Measurements from ENCODE around the gene PDPN.

Gene PDPN

DNA sequence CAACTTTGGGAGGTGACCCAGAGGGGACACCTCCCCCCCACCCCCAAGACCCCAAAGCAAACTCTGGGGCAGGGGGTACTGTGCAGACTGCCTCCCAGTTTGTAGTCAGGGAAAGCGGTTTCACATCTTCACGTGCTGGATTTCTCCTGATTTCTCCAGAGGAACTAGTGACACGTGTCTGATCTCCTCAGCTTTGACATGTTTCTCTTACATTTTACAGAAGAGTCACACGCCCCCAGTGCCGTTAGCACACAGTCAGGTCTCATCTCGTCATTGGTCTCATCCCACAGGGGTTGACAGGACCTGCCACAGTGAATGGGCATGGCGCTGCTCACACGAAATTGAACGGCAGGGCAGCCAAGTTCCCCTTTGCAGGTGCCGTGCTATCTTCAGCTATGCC is 11.8 kb downstream of the PDPN start:
- H3K4me3 ChIP-seq (ENCODE audit: low read length) = no peak overlapping the region

DNA sequence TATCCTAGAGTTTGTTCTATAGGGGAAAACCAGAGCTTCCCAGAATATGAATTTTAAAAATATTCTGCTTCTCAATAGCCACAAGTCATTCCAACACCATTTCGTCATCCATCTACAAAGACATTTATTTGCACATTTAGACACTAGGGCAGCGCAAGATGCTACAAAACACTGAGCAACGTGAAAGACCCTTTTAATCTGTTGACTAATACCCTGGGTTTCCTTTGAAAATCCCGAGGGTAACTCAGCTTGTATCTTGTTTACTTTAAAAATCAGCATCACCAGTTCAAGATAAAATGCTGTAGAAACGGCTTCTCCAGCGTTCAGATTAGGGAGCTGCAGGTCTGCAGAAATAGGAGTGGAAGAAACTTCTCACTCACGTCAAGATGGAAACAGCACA is 13.5 kb downstream of the PDPN start:
- peaks cover 10% of the 10 kb centered on the region for H3K36me3 ChIP-seq (ENCODE audit: control insufficient read depth, low read depth, low read length)
- no peak overlapping the region for H3K4me3 ChIP-seq (ENCODE audit: low read length)
- H3K4me1 ChIP-seq (ENCODE audit: control insufficient read depth, low read depth, low read length) = peaks cover 18% of the 10 kb centered on the region
- H3K9ac ChIP-seq (ENCODE audit: low read length) = no peak overlapping the region
- H3K27me3 ChIP-seq (ENCODE audit: control insufficient read depth, insufficient read depth, low read length) = no peaks in the 10 kb centered on the region
- H3K27ac ChIP-seq (ENCODE audit: low read length) = no peak overlapping the region
- H3K9me3 ChIP-seq (ENCODE audit: control insufficient read depth, low read depth, low read length) = no peaks in the 10 kb centered on the region

More for the DNA sequence above, 11.8 kb downstream of the PDPN start:
- H3K9me3 ChIP-seq (ENCODE audit: control insufficient read depth, low read depth, low read length) = no peaks in the 10 kb centered on the region
- no peak overlapping the region for H3K27ac ChIP-seq (ENCODE audit: low read length)
- peaks cover 15% of the 10 kb centered on the region for H3K4me1 ChIP-seq (ENCODE audit: control insufficient read depth, low read depth, low read length)
- H3K27me3 ChIP-seq (ENCODE audit: control insufficient read depth, insufficient read depth, low read length) = no peaks in the 10 kb centered on the region
- no peak overlapping the region for H3K9ac ChIP-seq (ENCODE audit: low read length)
- peaks cover 12% of the 10 kb centered on the region for H3K36me3 ChIP-seq (ENCODE audit: control insufficient read depth, low read depth, low read length)

DNA sequence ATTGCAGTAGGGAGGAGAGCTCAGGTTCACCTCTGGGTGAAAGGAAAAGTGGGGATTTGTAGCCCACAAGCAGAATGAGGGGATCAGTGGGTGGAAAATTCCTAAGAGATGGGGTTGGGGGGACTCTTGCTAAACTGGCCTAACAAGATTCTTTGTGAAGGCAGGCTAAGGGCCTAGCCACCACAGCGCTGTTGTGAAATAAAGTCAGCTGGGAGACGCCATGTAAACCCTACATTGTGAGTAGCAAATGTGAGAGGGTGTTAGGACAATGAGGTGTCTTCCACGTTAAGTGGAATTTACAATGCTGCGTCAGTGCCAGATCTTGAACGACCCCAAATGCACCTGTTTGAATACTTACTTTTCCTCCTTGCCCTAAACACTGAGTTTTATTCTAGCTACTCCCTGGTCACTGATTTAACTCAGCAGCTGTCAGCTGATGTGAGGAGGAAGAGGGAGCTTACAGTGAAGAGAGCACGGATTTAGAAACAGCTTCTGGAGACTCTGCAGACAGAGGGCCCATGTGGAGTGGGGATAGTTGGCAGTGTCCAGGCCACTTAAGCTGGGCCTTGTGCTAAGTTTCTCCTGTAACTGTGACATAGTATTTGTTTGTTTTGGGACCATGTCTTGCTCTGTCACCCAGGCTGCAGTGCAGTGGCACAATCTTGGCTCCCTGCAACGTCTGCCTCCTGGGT is 17.3 kb downstream of the PDPN start:
- no peaks in the 10 kb centered on the region for H3K27me3 ChIP-seq (ENCODE audit: control insufficient read depth, insufficient read depth, low read length)
- no peak overlapping the region for H3K9ac ChIP-seq (ENCODE audit: low read length)
- H3K36me3 ChIP-seq (ENCODE audit: control insufficient read depth, low read depth, low read length) = peaks cover 3% of the 10 kb centered on the region
- no peak overlapping the region for H3K4me3 ChIP-seq (ENCODE audit: low read length)
- peaks cover 23% of the 10 kb centered on the region for H3K4me1 ChIP-seq (ENCODE audit: control insufficient read depth, low read depth, low read length)
- no peaks in the 10 kb centered on the region for H3K9me3 ChIP-seq (ENCODE audit: control insufficient read depth, low read depth, low read length)
- H3K27ac ChIP-seq (ENCODE audit: low read length) = no peak overlapping the region

DNA sequence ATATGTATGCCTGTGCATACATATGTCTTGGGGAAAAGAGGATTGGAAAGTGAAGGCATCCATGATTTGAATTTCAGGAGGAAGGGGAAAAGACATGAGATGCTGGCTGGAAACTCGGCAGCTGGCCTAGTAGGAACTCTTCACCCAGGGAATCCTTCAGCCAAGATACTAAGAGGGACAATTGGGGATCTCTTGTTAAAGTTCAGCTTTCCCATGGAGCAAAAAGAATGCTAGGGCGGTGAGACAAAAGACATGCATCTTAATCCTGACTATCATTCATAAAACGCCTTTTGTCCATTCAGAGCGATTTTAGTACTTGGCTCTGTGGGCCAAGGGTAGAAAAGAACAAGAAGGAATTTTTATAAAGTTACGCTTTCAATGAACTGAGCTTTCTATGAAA is 20.5 kb downstream of the PDPN start:
- peaks cover 10% of the 10 kb centered on the region for H3K36me3 ChIP-seq (ENCODE audit: control insufficient read depth, low read depth, low read length)
- H3K27me3 ChIP-seq (ENCODE audit: control insufficient read depth, insufficient read depth, low read length) = no peaks in the 10 kb centered on the region
- H3K9me3 ChIP-seq (ENCODE audit: control insufficient read depth, low read depth, low read length) = no peaks in the 10 kb centered on the region
- no peak overlapping the region for H3K27ac ChIP-seq (ENCODE audit: low read length)
- no peak overlapping the region for H3K4me3 ChIP-seq (ENCODE audit: low read length)
- no peak overlapping the region for H3K9ac ChIP-seq (ENCODE audit: low read length)
- peaks cover 23% of the 10 kb centered on the region for H3K4me1 ChIP-seq (ENCODE audit: control insufficient read depth, low read depth, low read length)

DNA sequence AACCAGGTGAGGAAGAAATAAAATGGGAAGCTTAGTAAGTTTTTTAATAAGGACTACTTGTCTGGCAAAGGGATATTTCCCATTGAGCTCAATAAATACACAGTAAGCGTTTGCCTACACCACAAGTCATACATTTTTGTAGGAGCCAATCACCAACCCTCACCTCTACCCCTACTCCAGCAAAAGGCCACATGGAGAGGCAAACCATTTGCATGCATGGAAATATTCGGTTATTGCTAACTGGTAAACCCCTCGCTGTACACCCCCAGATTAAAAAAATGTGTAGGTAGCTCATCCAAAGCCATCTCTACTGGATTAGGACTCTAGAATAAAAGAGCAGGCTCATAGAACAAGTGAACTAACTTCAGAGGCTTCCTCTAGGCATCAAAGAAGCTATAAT is 21.1 kb downstream of the PDPN start:
- Histone ChIP-seq H3K36me3 (ENCODE audit: control insufficient read depth, low read depth, low read length) (peaks cover 14% of the 10 kb centered on the region), H3K9ac (ENCODE audit: low read length) (no peak overlapping the region), H3K27me3 (ENCODE audit: control insufficient read depth, insufficient read depth, low read length) (no peaks in the 10 kb centered on the region), H3K4me1 (ENCODE audit: control insufficient read depth, low read depth, low read length) (peaks cover 22% of the 10 kb centered on the region), H3K9me3 (ENCODE audit: control insufficient read depth, low read depth, low read length) (no peaks in the 10 kb centered on the region), H3K27ac (ENCODE audit: low read length) (no peak overlapping the region), H3K4me3 (ENCODE audit: low read length) (no peak overlapping the region)

DNA sequence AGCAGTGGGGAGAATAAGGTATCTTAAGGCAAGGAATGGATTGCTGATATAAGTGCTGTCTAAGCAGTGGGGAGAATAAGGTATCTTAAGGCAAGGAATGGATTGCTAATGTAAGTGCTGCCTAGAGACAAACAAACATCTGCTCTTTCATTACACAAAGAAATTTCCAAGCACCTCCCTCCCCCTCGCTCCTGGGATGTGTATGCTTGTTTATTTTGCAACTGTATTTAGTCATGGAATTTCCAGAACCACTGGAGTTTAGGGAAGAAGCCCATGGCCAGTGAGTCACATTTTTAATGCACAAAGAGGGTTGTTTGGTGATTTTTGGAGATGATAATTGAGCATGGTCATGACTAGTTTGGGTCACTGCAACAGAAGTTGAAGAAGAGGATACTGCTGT is 21.5 kb downstream of the PDPN start:
- no peak overlapping the region for H3K4me3 ChIP-seq (ENCODE audit: low read length)
- H3K27me3 ChIP-seq (ENCODE audit: control insufficient read depth, insufficient read depth, low read length) = no peaks in the 10 kb centered on the region
- H3K9ac ChIP-seq (ENCODE audit: low read length) = no peak overlapping the region
- no peak overlapping the region for H3K27ac ChIP-seq (ENCODE audit: low read length)
- H3K4me1 ChIP-seq (ENCODE audit: control insufficient read depth, low read depth, low read length) = peaks cover 19% of the 10 kb centered on the region
- H3K36me3 ChIP-seq (ENCODE audit: control insufficient read depth, low read depth, low read length) = peaks cover 18% of the 10 kb centered on the region
- no peaks in the 10 kb centered on the region for H3K9me3 ChIP-seq (ENCODE audit: control insufficient read depth, low read depth, low read length)

DNA sequence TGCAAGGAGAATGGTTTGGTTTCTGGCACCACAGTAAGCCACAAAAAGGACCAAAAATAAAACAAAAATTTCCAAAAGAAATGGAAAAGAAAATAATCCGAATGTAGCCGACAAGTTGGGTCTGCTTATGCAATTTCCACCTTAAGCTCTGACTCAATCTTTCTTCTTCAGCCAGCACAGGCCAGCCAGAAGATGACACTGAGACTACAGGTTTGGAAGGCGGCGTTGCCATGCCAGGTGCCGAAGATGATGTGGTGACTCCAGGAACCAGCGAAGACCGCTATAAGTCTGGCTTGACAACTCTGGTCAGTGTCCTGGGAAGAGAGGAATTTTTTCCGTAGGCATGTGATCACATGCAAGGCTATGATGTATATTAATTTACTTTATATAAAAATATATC is 23.4 kb downstream of the PDPN start:
- Histone ChIP-seq H3K9me3 (ENCODE audit: control insufficient read depth, low read depth, low read length) (no peaks in the 10 kb centered on the region), H3K4me3 (ENCODE audit: low read length) (no peak overlapping the region), H3K9ac (ENCODE audit: low read length) (no peak overlapping the region), H3K36me3 (ENCODE audit: control insufficient read depth, low read depth, low read length) (peaks cover 33% of the 10 kb centered on the region), H3K27ac (ENCODE audit: low read length) (no peak overlapping the region), H3K4me1 (ENCODE audit: control insufficient read depth, low read depth, low read length) (peaks cover 17% of the 10 kb centered on the region), H3K27me3 (ENCODE audit: control insufficient read depth, insufficient read depth, low read length) (no peaks in the 10 kb centered on the region)

DNA sequence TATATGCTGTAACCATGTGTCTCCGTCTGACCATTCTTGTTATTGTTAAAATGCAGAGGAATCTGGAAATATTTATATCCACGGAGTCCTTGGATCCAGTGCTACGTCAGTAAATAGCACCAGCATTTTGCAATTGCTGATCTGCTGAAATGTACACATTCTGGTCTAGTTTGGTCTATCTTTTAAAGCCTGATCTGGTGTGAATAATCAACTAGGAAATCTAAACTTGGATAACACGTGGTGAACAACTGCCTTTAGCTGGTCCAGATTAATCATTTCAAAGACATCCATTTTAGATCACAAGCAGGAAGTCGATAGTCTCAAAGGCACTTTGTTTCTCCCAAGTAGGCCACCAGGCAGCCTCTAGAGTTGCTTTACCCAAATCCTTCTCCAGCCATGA is 32.6 kb downstream of the PDPN start:
- peaks cover 57% of the 10 kb centered on the region for H3K36me3 ChIP-seq (ENCODE audit: control insufficient read depth, low read depth, low read length)
- no peak overlapping the region for H3K27ac ChIP-seq (ENCODE audit: low read length)
- no peak overlapping the region for H3K4me3 ChIP-seq (ENCODE audit: low read length)
- peaks cover 5% of the 10 kb centered on the region for H3K4me1 ChIP-seq (ENCODE audit: control insufficient read depth, low read depth, low read length)
- H3K9ac ChIP-seq (ENCODE audit: low read length) = no peak overlapping the region
- H3K9me3 ChIP-seq (ENCODE audit: control insufficient read depth, low read depth, low read length) = no peaks in the 10 kb centered on the region
- H3K27me3 ChIP-seq (ENCODE audit: control insufficient read depth, insufficient read depth, low read length) = no peaks in the 10 kb centered on the region

DNA sequence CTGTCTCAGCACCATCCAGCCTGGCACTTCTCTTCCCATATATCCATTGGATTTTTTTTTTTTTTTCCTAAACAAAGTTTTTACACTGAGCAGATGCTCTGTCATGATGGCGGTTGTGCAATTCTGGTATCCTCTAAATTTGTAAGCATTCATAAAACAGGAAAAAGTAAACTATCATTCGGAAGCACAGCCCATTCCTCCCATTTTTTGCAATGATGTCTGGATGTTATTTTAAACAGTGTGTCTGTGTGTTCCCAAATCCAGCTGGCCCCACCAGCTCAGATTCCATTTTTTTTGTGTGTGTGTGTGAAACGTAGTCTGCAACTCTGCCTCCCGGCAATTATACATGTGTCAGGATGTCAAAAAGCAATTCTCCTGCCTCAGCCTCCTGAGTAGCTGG is 33.5 kb downstream of the PDPN start:
- H3K27ac ChIP-seq (ENCODE audit: low read length) = no peak overlapping the region
- no peak overlapping the region for H3K4me3 ChIP-seq (ENCODE audit: low read length)
- H3K36me3 ChIP-seq (ENCODE audit: control insufficient read depth, low read depth, low read length) = peaks cover 48% of the 10 kb centered on the region
- H3K9me3 ChIP-seq (ENCODE audit: control insufficient read depth, low read depth, low read length) = no peaks in the 10 kb centered on the region
- H3K27me3 ChIP-seq (ENCODE audit: control insufficient read depth, insufficient read depth, low read length) = no peaks in the 10 kb centered on the region
- H3K4me1 ChIP-seq (ENCODE audit: control insufficient read depth, low read depth, low read length) = peaks cover 5% of the 10 kb centered on the region
- no peak overlapping the region for H3K9ac ChIP-seq (ENCODE audit: low read length)

DNA sequence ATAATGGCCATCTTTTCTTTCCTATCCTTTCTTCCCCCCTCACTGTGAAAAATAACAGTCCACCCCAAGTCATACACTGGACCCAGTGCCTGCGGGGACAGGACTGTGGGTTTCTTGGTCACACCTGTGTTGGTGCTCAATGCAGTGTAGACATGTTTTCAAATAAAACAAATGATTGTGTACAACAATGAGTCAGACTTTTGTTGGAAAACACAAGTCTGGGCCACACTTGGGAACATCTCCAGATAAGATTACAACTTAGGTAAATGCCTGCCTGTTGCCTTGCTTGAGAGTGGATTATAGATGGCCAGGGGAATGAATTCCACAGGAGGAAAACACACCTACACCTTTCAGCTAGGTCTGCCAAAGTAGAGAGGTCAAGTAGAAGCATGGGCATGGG is 34.1 kb downstream of the PDPN start:
- Histone ChIP-seq H3K9me3 (ENCODE audit: control insufficient read depth, low read depth, low read length) (no peaks in the 10 kb centered on the region), H3K9ac (ENCODE audit: low read length) (no peak overlapping the region), H3K36me3 (ENCODE audit: control insufficient read depth, low read depth, low read length) (peaks cover 47% of the 10 kb centered on the region), H3K27me3 (ENCODE audit: control insufficient read depth, insufficient read depth, low read length) (no peaks in the 10 kb centered on the region), H3K4me3 (ENCODE audit: low read length) (no peak overlapping the region), H3K27ac (ENCODE audit: low read length) (no peak overlapping the region), H3K4me1 (ENCODE audit: control insufficient read depth, low read depth, low read length) (peaks cover 5% of the 10 kb centered on the region)

DNA sequence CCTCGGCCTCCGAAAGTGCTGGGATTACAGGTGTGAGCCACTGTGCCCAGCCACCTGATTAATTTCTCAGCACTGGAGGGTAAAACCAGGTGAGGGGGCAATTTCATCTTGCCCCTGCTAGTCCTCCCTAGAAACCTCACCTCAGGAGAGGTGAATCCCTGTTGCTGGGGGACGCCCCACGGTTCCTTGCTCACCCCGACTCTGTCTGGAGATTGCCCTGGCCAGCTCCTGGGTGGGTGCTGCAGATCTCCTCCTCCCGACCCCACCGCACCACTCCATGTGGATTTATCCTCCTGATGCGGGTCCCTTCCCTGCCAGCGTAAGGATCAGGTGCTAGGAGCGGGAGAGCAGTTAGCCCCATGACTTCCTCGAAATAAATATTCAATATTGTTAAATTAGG is 34.9 kb downstream of the PDPN start:
- no peak overlapping the region for H3K9ac ChIP-seq (ENCODE audit: low read length)
- H3K4me1 ChIP-seq (ENCODE audit: control insufficient read depth, low read depth, low read length) = peaks cover 5% of the 10 kb centered on the region
- H3K27ac ChIP-seq (ENCODE audit: low read length) = no peak overlapping the region
- H3K36me3 ChIP-seq (ENCODE audit: control insufficient read depth, low read depth, low read length) = peaks cover 41% of the 10 kb centered on the region
- H3K4me3 ChIP-seq (ENCODE audit: low read length) = no peak overlapping the region
- no peaks in the 10 kb centered on the region for H3K9me3 ChIP-seq (ENCODE audit: control insufficient read depth, low read depth, low read length)
- H3K27me3 ChIP-seq (ENCODE audit: control insufficient read depth, insufficient read depth, low read length) = no peaks in the 10 kb centered on the region

DNA sequence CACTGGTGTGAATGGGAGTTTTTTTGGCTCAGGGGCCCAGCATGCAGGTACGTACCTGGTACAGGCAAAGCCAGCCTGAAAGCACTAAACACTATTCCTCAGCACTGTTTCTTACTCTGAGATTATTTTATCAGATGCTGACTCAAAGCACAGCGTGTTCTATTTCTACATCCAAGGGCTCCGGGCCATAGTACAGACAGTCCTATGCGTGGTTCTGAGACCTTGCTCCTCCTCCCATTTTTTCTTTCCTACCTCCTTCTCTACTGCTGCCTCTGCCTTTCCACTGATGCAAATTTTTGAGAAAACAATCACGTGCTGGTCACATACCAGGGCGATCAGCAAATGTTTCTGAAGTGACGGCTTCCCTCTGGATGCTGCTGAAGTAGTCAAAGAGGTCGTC is 36.3 kb downstream of the PDPN start:
- Histone ChIP-seq H3K36me3 (ENCODE audit: control insufficient read depth, low read depth, low read length) (peaks cover 27% of the 10 kb centered on the region), H3K4me3 (ENCODE audit: low read length) (no peak overlapping the region), H3K4me1 (ENCODE audit: control insufficient read depth, low read depth, low read length) (peaks cover 5% of the 10 kb centered on the region), H3K27ac (ENCODE audit: low read length) (no peak overlapping the region), H3K27me3 (ENCODE audit: control insufficient read depth, insufficient read depth, low read length) (no peaks in the 10 kb centered on the region), H3K9ac (ENCODE audit: low read length) (no peak overlapping the region), H3K9me3 (ENCODE audit: control insufficient read depth, low read depth, low read length) (no peaks in the 10 kb centered on the region)
